Measurements from ENCODE around the gene PPP3CA. TPM values are rescaled to one million over a fixed set of nuclear protein-coding genes. Genes with fewer than 3 reads are reported as not detected.

PPP3CA gene
- total and polyA plus RNA-seq, 2 donors (not counting 1 experiment from before 2014, with no cell fraction given) = 66.4 to 79.3 TPM

DNA sequence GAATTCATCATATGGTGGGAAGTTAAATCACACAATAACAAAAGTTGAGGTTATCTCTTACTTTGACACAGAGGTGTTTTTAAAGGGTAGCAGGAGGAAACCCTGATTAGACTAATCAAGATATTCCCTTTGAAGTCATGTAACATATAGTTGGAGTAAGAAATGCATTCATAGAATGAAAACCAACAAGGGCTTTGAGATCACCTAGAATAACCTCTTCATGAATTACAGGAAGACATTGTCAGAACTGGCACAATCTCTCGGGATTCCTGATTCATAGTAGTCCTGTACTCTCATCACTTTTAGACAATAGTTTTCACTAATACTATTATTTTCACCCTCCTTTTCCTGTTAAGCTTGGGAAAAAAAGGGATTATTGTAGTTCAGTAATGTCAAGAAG, 170.2 kb downstream of the PPP3CA start:
- H3K4me2 ChIP-seq (ENCODE audit: extremely low read depth, insufficient read depth, low read length) = no peak overlapping the region
- H3K79me2 ChIP-seq (ENCODE audit: control insufficient read depth, insufficient read depth, low read length) = peaks cover 3% of the 10 kb centered on the region
- no peak overlapping the region for H3K4me3 ChIP-seq (replicated peaks in 1 of 4; ENCODE audit: control extremely low read depth in 1 of 4, insufficient read depth in 1 of 4, low read depth in 3 of 4, low read length in 4 of 4)
- no peaks in the 10 kb centered on the region for H3K9me3 ChIP-seq (ENCODE audit: control insufficient read depth, insufficient read depth, low read depth, low read length)
- no peak overlapping the region for H3K27ac ChIP-seq (ENCODE audit: insufficient read depth, low read length)
- H3K36me3 ChIP-seq (ENCODE audit: control insufficient read depth, insufficient read depth, low read length) = no peaks in the 10 kb centered on the region
- H3K9ac ChIP-seq (ENCODE audit: insufficient read depth, low read length) = no peak overlapping the region
- DNase-seq (ENCODE audit: low read depth in 2 of 2) = no peak
- H4K20me1 ChIP-seq (ENCODE audit: control insufficient read depth, extremely low read depth, insufficient read depth, low read length) = no peaks in the 10 kb centered on the region
- no peaks in the 10 kb centered on the region for H3K27me3 ChIP-seq (ENCODE audit: control insufficient read depth, insufficient read depth, low read length)
- TF ChIP-seq CTCF (conservative IDR thresholded peaks at IDR 0.05 in 1 of 2, IDR thresholded peaks at IDR 0.05 in 1 of 2; ENCODE audit: low read depth in 1 of 2, low read length in 2 of 2) (no peak), EZH2 (IDR thresholded peaks at IDR 0.05; ENCODE audit: low read length, missing control alignments) (no peak)
- H3K4me1 ChIP-seq (ENCODE audit: control insufficient read depth, extremely low read depth, insufficient read depth, low read length) = no peaks in the 10 kb centered on the region
- H2AFZ ChIP-seq (ENCODE audit: low read length) = no peak overlapping the region

DNA sequence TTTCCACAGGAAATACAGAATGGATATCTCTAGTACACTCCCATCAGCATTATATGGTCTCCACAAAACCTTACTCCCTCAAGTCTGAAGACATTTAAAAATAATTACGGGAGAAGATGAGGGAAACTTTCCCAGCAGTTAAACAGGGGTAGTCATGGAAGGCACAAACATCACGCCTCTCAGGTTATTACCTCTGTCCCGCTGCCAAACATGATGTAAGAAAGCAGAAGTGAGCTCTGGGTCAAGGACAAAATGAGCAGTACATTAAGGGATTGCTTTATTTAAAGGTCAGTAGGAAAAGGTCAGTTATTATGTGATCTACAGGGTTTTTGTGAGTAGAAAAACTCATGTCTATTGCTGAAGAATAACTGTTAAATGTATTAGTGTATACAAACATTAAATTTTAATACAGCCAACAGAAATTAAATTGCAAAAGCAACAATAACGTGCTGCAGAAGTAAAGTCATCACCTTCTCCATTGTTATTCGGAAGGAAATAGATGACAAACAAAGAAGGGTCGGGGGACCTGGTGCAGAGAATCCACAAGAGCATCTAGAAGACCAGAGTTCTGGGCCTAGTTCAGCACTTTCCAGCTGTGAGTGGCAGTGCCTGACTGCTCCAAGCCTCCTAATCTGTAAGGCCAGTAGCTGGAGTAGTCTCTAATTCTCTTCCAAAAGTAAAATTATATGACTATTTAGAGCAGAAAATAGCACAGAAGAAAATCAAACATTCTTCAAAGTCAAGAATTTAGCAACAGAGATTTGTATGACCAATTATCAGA, 171.2 kb downstream of the PPP3CA start:
- no peak for TF ChIP-seq EZH2 (IDR thresholded peaks at IDR 0.05; ENCODE audit: low read length, missing control alignments)
- H3K27me3 ChIP-seq (ENCODE audit: control insufficient read depth, insufficient read depth, low read length) = no peaks in the 10 kb centered on the region
- H3K4me2 ChIP-seq (ENCODE audit: extremely low read depth, insufficient read depth, low read length) = no peak overlapping the region
- H3K36me3 ChIP-seq (ENCODE audit: control insufficient read depth, insufficient read depth, low read length) = no peaks in the 10 kb centered on the region
- no peak overlapping the region for H3K4me3 ChIP-seq (replicated peaks in 1 of 4; ENCODE audit: control extremely low read depth in 1 of 4, insufficient read depth in 1 of 4, low read depth in 3 of 4, low read length in 4 of 4)
- H3K4me1 ChIP-seq (ENCODE audit: control insufficient read depth, extremely low read depth, insufficient read depth, low read length) = peaks cover 4% of the 10 kb centered on the region
- peaks cover 3% of the 10 kb centered on the region for H3K79me2 ChIP-seq (ENCODE audit: control insufficient read depth, insufficient read depth, low read length)
- H4K20me1 ChIP-seq (ENCODE audit: control insufficient read depth, extremely low read depth, insufficient read depth, low read length) = no peaks in the 10 kb centered on the region
- H3K9ac ChIP-seq (ENCODE audit: insufficient read depth, low read length) = no peak overlapping the region
- H3K27ac ChIP-seq (ENCODE audit: insufficient read depth, low read length) = no peak overlapping the region
- no peak overlapping the region for H2AFZ ChIP-seq (ENCODE audit: low read length)
- no peaks in the 10 kb centered on the region for H3K9me3 ChIP-seq (ENCODE audit: control insufficient read depth, insufficient read depth, low read depth, low read length)
- DNase-seq (ENCODE audit: low read depth in 2 of 2) = no peak

DNA sequence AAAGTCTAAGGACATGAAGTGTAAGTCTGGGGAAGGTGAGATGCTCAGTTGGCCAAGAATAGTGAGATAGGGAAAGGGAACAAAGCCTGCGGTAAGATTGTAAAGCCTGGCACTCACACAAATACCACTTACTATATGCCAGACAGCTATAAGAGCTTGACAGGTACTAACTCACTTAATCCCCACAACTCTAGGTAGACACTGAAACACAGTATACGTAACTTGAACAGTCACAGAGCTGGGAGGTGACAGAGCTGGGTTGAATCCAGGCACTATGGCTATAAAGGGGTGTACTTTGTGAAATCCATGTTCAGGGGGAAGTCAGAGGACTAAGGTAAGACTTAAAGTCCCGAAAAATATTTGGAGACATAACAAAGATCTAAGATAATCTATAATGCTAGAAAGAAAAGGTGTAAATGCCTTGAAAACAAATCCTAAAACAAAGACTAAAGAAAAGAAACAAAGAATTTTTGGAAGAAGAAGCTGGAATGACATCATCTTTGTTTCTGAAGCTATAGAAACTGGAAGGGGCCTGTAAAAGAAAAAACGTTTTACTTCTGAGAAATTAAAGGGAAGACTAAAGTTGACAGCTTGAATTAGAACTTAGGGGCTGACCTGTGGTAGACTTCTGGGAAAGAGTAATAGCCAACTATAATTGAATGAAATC, 172.5 kb downstream of the PPP3CA start:
- Histone ChIP-seq H3K9me3 (ENCODE audit: control insufficient read depth, insufficient read depth, low read depth, low read length) (no peaks in the 10 kb centered on the region), H3K4me1 (ENCODE audit: control insufficient read depth, extremely low read depth, insufficient read depth, low read length) (peaks cover 4% of the 10 kb centered on the region), H3K27me3 (ENCODE audit: control insufficient read depth, insufficient read depth, low read length) (no peaks in the 10 kb centered on the region), H3K79me2 (ENCODE audit: control insufficient read depth, insufficient read depth, low read length) (peaks cover 3% of the 10 kb centered on the region), H4K20me1 (ENCODE audit: control insufficient read depth, extremely low read depth, insufficient read depth, low read length) (no peaks in the 10 kb centered on the region), H3K36me3 (ENCODE audit: control insufficient read depth, insufficient read depth, low read length) (no peaks in the 10 kb centered on the region), H3K4me3 (replicated peaks in 1 of 4; ENCODE audit: control extremely low read depth in 1 of 4, insufficient read depth in 1 of 4, low read depth in 3 of 4, low read length in 4 of 4) (no peak overlapping the region), H3K27ac (ENCODE audit: insufficient read depth, low read length) (no peak overlapping the region), H3K4me2 (ENCODE audit: extremely low read depth, insufficient read depth, low read length) (no peak overlapping the region), H2AFZ (ENCODE audit: low read length) (no peak overlapping the region), H3K9ac (ENCODE audit: insufficient read depth, low read length) (no peak overlapping the region)
- DNase-seq (ENCODE audit: low read depth in 2 of 2) = no peak
- no peak for TF ChIP-seq EZH2 (IDR thresholded peaks at IDR 0.05; ENCODE audit: low read length, missing control alignments)
- TF ChIP-seq CTCF (conservative IDR thresholded peaks at IDR 0.05 in 1 of 2, IDR thresholded peaks at IDR 0.05 in 1 of 2; ENCODE audit: low read depth in 1 of 2, low read length in 2 of 2) = no peak
